Upper lobe of left lung (tissue), 4 donors: ENCODE results near the gene MUC6.

Source experiments
- EP300 ChIP-seq, 4 donors: sonication (generic); formaldehyde crosslinking; IDR thresholded peaks; one replicate each; pipeline ENCODE4 v1.5.1; 2017; ENCODE audit warnings: antibody characterized with exemption in 4 of 4, control low read depth in 2 of 4
- POLR2A ChIP-seq, 4 donors: fragments of 450-650 bp; IDR thresholded peaks; one replicate each; pipeline ENCODE4 v1.5.1; 2016 to 2017; ENCODE audit warnings: antibody characterized with exemption in 4 of 4, mild to moderate bottlenecking in 2 of 4
- POLR2AphosphoS5 ChIP-seq, 2 donors: sonication (generic); formaldehyde crosslinking; IDR thresholded peaks; one replicate each; pipeline ENCODE4 v1.5.1; 2017; ENCODE audit warnings: antibody characterized with exemption in 2 of 2
- TF ChIP-seq, protein P1 (sequence below), 6 experiments: fragments of 450-650 bp in 4 of 6; fragments of 200-600 bp in 2 of 6; sonication (generic) in 2 of 6; IDR thresholded peaks; one replicate each; pipeline ENCODE4 v1.5.1; 2016 to 2019; ENCODE audit warnings: antibody characterized with exemption in 6 of 6

DNA sequence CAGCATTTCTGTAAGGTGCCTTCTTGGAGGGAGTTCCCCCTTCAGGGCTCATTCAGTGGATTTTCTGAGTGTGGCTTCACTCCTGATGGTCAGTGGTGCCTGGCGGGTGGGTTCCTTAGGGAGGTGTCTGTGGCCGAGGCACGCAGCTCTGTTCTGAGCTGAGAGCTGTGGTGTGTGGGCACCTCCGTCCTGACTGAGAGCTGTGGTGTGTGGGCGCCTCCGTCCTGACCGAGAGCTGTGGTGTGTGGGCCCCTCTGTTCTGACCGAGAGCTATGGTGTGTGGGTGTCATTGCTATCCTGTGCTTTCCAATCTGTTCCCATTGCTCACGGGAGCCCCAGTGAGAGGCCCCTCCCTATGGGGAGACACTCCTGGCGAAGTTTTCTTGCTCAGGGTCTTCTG is 39.8 kb downstream of the MUC6 start:
- TF ChIP-seq, protein P1, sequence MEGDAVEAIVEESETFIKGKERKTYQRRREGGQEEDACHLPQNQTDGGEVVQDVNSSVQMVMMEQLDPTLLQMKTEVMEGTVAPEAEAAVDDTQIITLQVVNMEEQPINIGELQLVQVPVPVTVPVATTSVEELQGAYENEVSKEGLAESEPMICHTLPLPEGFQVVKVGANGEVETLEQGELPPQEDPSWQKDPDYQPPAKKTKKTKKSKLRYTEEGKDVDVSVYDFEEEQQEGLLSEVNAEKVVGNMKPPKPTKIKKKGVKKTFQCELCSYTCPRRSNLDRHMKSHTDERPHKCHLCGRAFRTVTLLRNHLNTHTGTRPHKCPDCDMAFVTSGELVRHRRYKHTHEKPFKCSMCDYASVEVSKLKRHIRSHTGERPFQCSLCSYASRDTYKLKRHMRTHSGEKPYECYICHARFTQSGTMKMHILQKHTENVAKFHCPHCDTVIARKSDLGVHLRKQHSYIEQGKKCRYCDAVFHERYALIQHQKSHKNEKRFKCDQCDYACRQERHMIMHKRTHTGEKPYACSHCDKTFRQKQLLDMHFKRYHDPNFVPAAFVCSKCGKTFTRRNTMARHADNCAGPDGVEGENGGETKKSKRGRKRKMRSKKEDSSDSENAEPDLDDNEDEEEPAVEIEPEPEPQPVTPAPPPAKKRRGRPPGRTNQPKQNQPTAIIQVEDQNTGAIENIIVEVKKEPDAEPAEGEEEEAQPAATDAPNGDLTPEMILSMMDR (IDR thresholded peaks at IDR 0.05) = no peak
- TF ChIP-seq POLR2A (IDR thresholded peaks at IDR 0.05) = no peak
- no peak for TF ChIP-seq POLR2AphosphoS5 (IDR thresholded peaks at IDR 0.05)
- no peak for TF ChIP-seq EP300 (IDR thresholded peaks at IDR 0.05)
